Ovary (tissue), 10 donors: ENCODE measurements around the gene FAM50A. TPM values are rescaled to one million over a fixed set of nuclear protein-coding genes. Genes with fewer than 3 reads are reported as not detected.
"Not testable (repeated sequence)": the region's sequence is repeated elsewhere in the genome, so short reads cannot be mapped to it uniquely, and the experiment has no call there.

Experiments
- DNase-seq, 5 donors: peaks; one replicate each; pipeline ENCODE4 v3.0.0-alpha.2; 2019 to 2020
- H3K27ac ChIP-seq, 2 donors: fragments of 200-600 bp; one replicate each; pipeline versions ENCODE4 v1.5.1 to v1.8.0; 2019 to 2022
- H3K27me3 ChIP-seq: fragments of 200-600 bp; one replicate; pipeline ENCODE4 v1.8.0; 2022
- H3K36me3 ChIP-seq: fragments of 200-600 bp; sonication (generic); one replicate; pipeline ENCODE4 v1.5.1; 2019
- H3K4me1 ChIP-seq: one replicate; pipeline ENCODE4 v1.8.1; 2013; ENCODE audit warnings: mild to moderate bottlenecking, moderate library complexity; ENCODE audit not compliant: insufficient read depth
- H3K4me3 ChIP-seq: fragments of 200-600 bp; sonication (generic); one replicate; pipeline ENCODE4 v1.5.1; 2017
- H3K9me3 ChIP-seq, 2 donors: fragments of 200-600 bp in 1 of 2; sonication (generic) in 1 of 2; one replicate each; pipeline versions ENCODE4 v1.5.1 to v1.8.1; 2013 to 2019; ENCODE audit warnings: mild to moderate bottlenecking in 1 of 2, moderate library complexity in 1 of 2
- CTCF ChIP-seq, 3 donors: fragments of 450-650 bp in 2 of 3; fragments of 200-600 bp in 1 of 3; IDR thresholded peaks; one replicate each; pipeline versions ENCODE4 v1.5.1 to v1.8.0; 2016 to 2022; ENCODE audit warnings: antibody characterized with exemption in 3 of 3, mild to moderate bottlenecking in 1 of 3
- EP300 ChIP-seq: sonication (generic); formaldehyde crosslinking; IDR thresholded peaks from one replicate; pipeline ENCODE4 v1.6.1; 2017; ENCODE audit warnings: antibody characterized with exemption
- POLR2A ChIP-seq: fragments of 450-650 bp; IDR thresholded peaks from one replicate; pipeline ENCODE4 v1.6.1; 2017; ENCODE audit warnings: antibody characterized with exemption, mild to moderate bottlenecking, moderate library complexity
- WGBS, 3 donors: extraction: QIAGEN DNeasy Blood & Tissue Kit in 1 of 3; methylation state at CpG; one replicate each; pipeline versions ENCODE4 v1.1.5 to v1.1.7; 2013 to 2017; 5-methylcytosine and 5-hydroxymethylcytosine counted together
- intact Hi-C, 4 donors: fragments of 100-400 bp; cut with DNase I; formaldehyde crosslinking; loops; one replicate each; pipeline versions ENCODE4 v1.11.0 to v1.15.1; 2022 to 2023
- long read RNA-seq, 3 donors: library from polyadenylated mRNA in 2 of 3; unstranded in 2 of 3; transcript quantifications; one replicate each; pipeline ENCODE4 v2.0.0 and lab custom pipeline, GENCODE V29; 2021 to 2026
- polyA plus RNA-seq, 2 donors: library from polyadenylated mRNA; stranded (reverse); fragments of 200-250 nt in 1 of 2; fragments of 350-450 nt in 1 of 2; fragmentation: Illumina TruSeq in 1 of 2; extraction: RNeasy Lipid Tissue Mini Kit (QIAGEN cat#74804) in 1 of 2; gene quantifications; one replicate each; pipeline ENCODE4 v1.2.3, GENCODE V29; 2013 to 2014
- total RNA-seq, 7 donors: library from RNA; depleted of rRNA in 2 of 7; stranded (reverse); fragments of >200 nt in 2 of 7; fragmentation: NEBNext Ultra II Directional in 3 of 7; extraction: Animal tissue kit (Norgen Biotek cat#: 25700) in 3 of 7; gene quantifications; one replicate each; pipeline versions ENCODE4 v1.1.0 to v1.2.4, GENCODE V29; 2016 to 2023
- donor health status: DM: no; HTN: no; CAD: no; lungs with moderate emphysema.
- donor health status: DM: no; HTN: no; CAD: no.
- donor health status: Bipolar disorder and iron deficiency.
- donor health status: DM: yes; HTN: yes; CAD: no.
- donor health status: DM: no; HTN: no; CAD: no.
- donor health status: DM: yes; HTN: yes; CAD: no.

FAM50A gene
- 10 to 100 TPM; 21.3 to 48.9 (median 34.3) TPM for total RNA-seq
- 10 to 100 TPM; 41.4 to 42.8 TPM for polyA plus RNA-seq
- long read RNA-seq, donor 1, transcript FAM50A-202 (13 exons, 1,352 nt): major isoform, 7 of 33 reads
- long read RNA-seq, donor 1, partial matches to known transcripts: 6 of 33 reads
- long read RNA-seq, donor 1, other reads (novel, unspliced or antisense): 18 of 33 reads
- long read RNA-seq, donor 2, transcript FAM50A-202 (13 exons, 1,352 nt): major isoform, 15 of 62 reads
- long read RNA-seq, donor 2, partial matches to known transcripts: 41 of 62 reads
- long read RNA-seq, donor 2, other reads (novel, unspliced or antisense): 5 of 62 reads
- long read RNA-seq, donor 3, transcript FAM50A-203 (12 exons, 1,470 nt): minor isoform, 8 of 82 reads
- long read RNA-seq, donor 3, transcript FAM50A-202 (13 exons, 1,352 nt): major isoform, 47 of 82 reads
- long read RNA-seq, donor 3, partial matches to known transcripts: 18 of 82 reads
- long read RNA-seq, donor 3, other reads (novel, unspliced or antisense): 8 of 82 reads

- H3K27me3 ChIP-seq: no peaks in the 10 kb centered on the region
- TF ChIP-seq EP300 (no peak), CTCF (IDR thresholded peaks at IDR 0.05) (peak in 1 of 3 donors; percentile 27), POLR2A (peak; percentile 50)
- no peaks in the 10 kb centered on the region for H3K9me3 ChIP-seq
- peak within 1 kb of the TSS; percentile 60 to 64 for H3K27ac ChIP-seq
- peak within 1 kb of the TSS; percentile 47 for H3K4me3 ChIP-seq
- 27 to 36% (median 32%) methylated on average over 45 to 94 of the region's 94 CpGs for WGBS, 3 donors
- H3K4me1 ChIP-seq: no peaks in the 10 kb centered on the region
- peak; percentile 75 to 85 (median 80) for DNase-seq
- no peaks in the 10 kb centered on the region for H3K36me3 ChIP-seq
- intact Hi-C loops: no loop called here
Measured at GRCh38 chrX:154443992-154444754, at the start of gene FAM50A. FAM50A (plus strand) TSS chrX:154444141; CDS start chrX:154444236, 95 bp downstream.

- H3K4me1 ChIP-seq, H3K9me3 ChIP-seq, H3K36me3 ChIP-seq, H3K27ac ChIP-seq, H3K27me3 ChIP-seq, H3K4me3 ChIP-seq, intact Hi-C loops: not testable (repeated sequence)
- WGBS, 3 donors: 80 to 84% (median 83%) methylated on average over 17 of the region's 17 CpGs
- DNase-seq: peak in 1 of 5 donors; percentile 25
Measured at GRCh38 chrX:154396363-154396762, 47.6 kb upstream of the FAM50A start.

GRCh38 chrX:154396973-154397887, 46.7 kb upstream of the FAM50A start:
- intact Hi-C loops: no loop called here
- Histone ChIP-seq H3K36me3 (no peaks in the 10 kb centered on the region), H3K27ac (peak overlapping the region; percentile 83 to 96), H3K9me3 (no peaks in the 10 kb centered on the region), H3K27me3 (no peaks in the 10 kb centered on the region), H3K4me1 (no peaks in the 10 kb centered on the region), H3K4me3 (peak overlapping the region; percentile 36)
- 31 to 53% (median 32%) methylated on average over 51 to 53 of the region's 53 CpGs for WGBS, 3 donors
- DNase-seq: peak; percentile 78 to 88 (median 83)
- TF ChIP-seq EP300: no peak
- TF ChIP-seq CTCF (IDR thresholded peaks at IDR 0.05): no peak
- TF ChIP-seq POLR2A: peak; percentile 53

- TF ChIP-seq POLR2A: peak; percentile 90
- no peak for TF ChIP-seq CTCF (IDR thresholded peaks at IDR 0.05)
- peak; percentile 45 for TF ChIP-seq EP300
- Histone ChIP-seq H3K4me1 (no peaks in the 10 kb centered on the region), H3K9me3 (no peaks in the 10 kb centered on the region), H3K27ac (peak within 1 kb of the TSS; percentile 83 to 96), H3K27me3 (no peaks in the 10 kb centered on the region), H3K36me3 (no peaks in the 10 kb centered on the region), H3K4me3 (peak within 1 kb of the TSS; percentile 84)
- WGBS, 3 donors: 34 to 44% (median 41%) methylated on average over 69 of the region's 69 CpGs
- DNase-seq: peak; percentile 94 to 95 (median 94)
- intact Hi-C loops: no loop called here
Measured at GRCh38 chrX:154397888-154398667, 45.9 kb upstream of the FAM50A start, which contains the start of gene RPL10. RPL10 (plus strand) TSS chrX:154398377; CDS start chrX:154398520, 143 bp downstream.
